Heart left ventricle (tissue), 13 donors: ENCODE data around the gene GBP3.

Source experiments
- POLR2A ChIP-seq, 2 donors: fragments of 450-650 bp; IDR thresholded peaks; one replicate each; pipeline ENCODE4 v1.6.1; 2017; ENCODE audit warnings: antibody characterized with exemption in 2 of 2, mild to moderate bottlenecking in 2 of 2, moderate library complexity in 2 of 2
- TF ChIP-seq, protein P1 (sequence below), 12 donors: fragments of 200-600 bp; sonication (generic) in 4 of 12; IDR thresholded peaks; one replicate each; pipeline versions ENCODE4 v1.5.0 to v1.8.0; 2018 to 2022; ENCODE audit warnings: antibody characterized with exemption in 12 of 12, mild to moderate bottlenecking in 5 of 12
- donor health status: ischemic (EF 13 %, LVEDD 7.1; RV severe dilation, severe dysfunction).
- donor health status: DM: no; HTN: yes; CAD: no.
- donor health status: DM: no; HTN: no; CAD: no.
- donor health status: ischemic (EF 25% LVEDD 6.9; RV normal size, moderate dysfunction).
- donor health status: ischemic (EF 25% LVEDD 5.7; RV mildly dilated, moderate dysfunction).
- donor health status: ischemic (EF 35%, LVEDD 5.7; RV mildly dilated, moderate dysfunction).
- donor health status: nonischemic (EF 11% LVEDD 7.7; RV severe dilation, severe dysfunction).
- donor health status: DM: yes; HTN: yes; CAD: no.
- donor health status: PGD.
- donor health status: ischemic (EF 29% LVEDD 5.4; RV normal size, mild dysfunction).
- donor health status: nonischemic (EF 23%, LVEDD 6.1; RV moderate dilation, normal function).

DNA sequence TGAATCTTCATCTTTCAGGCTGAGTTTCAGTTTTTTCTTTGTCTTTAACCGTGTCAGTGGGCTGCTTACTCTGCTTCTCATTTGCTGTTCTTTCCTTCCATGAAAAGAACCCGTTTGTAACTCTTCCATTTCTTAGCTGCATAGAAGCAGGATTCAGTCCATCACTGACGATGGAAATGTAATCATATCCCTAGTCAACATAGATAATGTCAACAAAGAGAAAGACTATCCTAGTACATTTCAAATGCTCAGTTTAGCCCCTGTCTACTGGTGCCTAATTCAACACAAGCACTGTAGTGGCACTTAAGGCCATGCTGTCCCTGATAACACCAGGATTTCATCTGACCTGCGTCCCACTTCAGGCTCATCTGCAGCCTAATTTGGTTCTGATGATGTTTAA lies 42.0 kb upstream of the GBP3 start:
- TF ChIP-seq, protein P1, sequence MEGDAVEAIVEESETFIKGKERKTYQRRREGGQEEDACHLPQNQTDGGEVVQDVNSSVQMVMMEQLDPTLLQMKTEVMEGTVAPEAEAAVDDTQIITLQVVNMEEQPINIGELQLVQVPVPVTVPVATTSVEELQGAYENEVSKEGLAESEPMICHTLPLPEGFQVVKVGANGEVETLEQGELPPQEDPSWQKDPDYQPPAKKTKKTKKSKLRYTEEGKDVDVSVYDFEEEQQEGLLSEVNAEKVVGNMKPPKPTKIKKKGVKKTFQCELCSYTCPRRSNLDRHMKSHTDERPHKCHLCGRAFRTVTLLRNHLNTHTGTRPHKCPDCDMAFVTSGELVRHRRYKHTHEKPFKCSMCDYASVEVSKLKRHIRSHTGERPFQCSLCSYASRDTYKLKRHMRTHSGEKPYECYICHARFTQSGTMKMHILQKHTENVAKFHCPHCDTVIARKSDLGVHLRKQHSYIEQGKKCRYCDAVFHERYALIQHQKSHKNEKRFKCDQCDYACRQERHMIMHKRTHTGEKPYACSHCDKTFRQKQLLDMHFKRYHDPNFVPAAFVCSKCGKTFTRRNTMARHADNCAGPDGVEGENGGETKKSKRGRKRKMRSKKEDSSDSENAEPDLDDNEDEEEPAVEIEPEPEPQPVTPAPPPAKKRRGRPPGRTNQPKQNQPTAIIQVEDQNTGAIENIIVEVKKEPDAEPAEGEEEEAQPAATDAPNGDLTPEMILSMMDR (IDR thresholded peaks at IDR 0.05) = no peak
- no peak for TF ChIP-seq POLR2A (IDR thresholded peaks at IDR 0.05)
